H1 (cell line): ENCODE measurements around the gene C8B. TPM values are rescaled to one million over a fixed set of nuclear protein-coding genes. Genes with fewer than 3 reads are reported as not detected.

Experiments
- CTCF ChIA-PET: fragments of 300-600 bp; sonication (Branson Sonifier 250); formaldehyde crosslinking; loops from one replicate; lab custom pipeline; 2021; ENCODE audit not compliant: partially characterized antibody; lab: Charles Lee
- POLR2A ChIA-PET: fragments of 300-600 bp; sonication (Branson Sonifier 250); formaldehyde crosslinking; loops from one replicate; lab custom pipeline; 2021; ENCODE audit warnings: inconsistent platforms; ENCODE audit not compliant: partially characterized antibody; lab: Charles Lee
- DNase-seq, 2 experiments: peaks; one replicate each; pipeline versions ENCODE4 v3.0.0 to v3.0.0-alpha.2; 2010 to 2022; ENCODE audit warnings: low spot score in 2 of 2, low read depth in 1 of 2, mixed read lengths in 1 of 2
- FAIRE-seq: peaks from 2 replicates; lab custom pipeline; 2011; peaks lifted over from hg19 to GRCh38; lab: Jason Lieb, UNC
- H2AFZ ChIP-seq: 2 replicates; pipeline ENCODE4 v1.8.1; 2012; ENCODE audit warnings: low read length, inconsistent platforms
- H2AK5ac ChIP-seq: 2 replicates; pipeline ENCODE4 v1.6.1; 2013; ENCODE audit warnings: low read depth, low read length
- H2BK120ac ChIP-seq: replicated peaks from 2 replicates; pipeline ENCODE3; 2013; ENCODE audit warnings: low read depth, low read length, inconsistent platforms
- H2BK12ac ChIP-seq: 2 replicates; pipeline ENCODE4 v1.6.1; 2013; ENCODE audit warnings: low read depth, low read length
- H2BK15ac ChIP-seq: 2 replicates; pipeline ENCODE4 v1.6.1; 2013; ENCODE audit warnings: low read length
- H2BK20ac ChIP-seq: 2 replicates; pipeline ENCODE4 v1.6.1; 2013; ENCODE audit warnings: low read length
- H2BK5ac ChIP-seq: 2 replicates; pipeline ENCODE4 v1.6.1; 2013; ENCODE audit warnings: low read depth, low read length
- H3K14ac ChIP-seq: 2 replicates; pipeline ENCODE4 v1.6.1; 2013; ENCODE audit warnings: inconsistent platforms; ENCODE audit not compliant: insufficient read length
- H3K18ac ChIP-seq: 2 replicates; pipeline ENCODE4 v1.6.1; 2013; ENCODE audit warnings: low read length; ENCODE audit errors: extremely low read depth
- H3K23ac ChIP-seq: 2 replicates; pipeline ENCODE4 v1.6.1; 2013; ENCODE audit warnings: inconsistent platforms; ENCODE audit not compliant: insufficient read length
- H3K23me2 ChIP-seq: 2 replicates; pipeline ENCODE4 v1.6.1; 2013; ENCODE audit warnings: low read depth, low read length
- H3K27ac ChIP-seq: 2 replicates; pipeline ENCODE4 v1.6.1; 2011; ENCODE audit warnings: low read depth, low read length, inconsistent platforms
- H3K27me3 ChIP-seq, 4 experiments: replicated peaks in 1 of 4; 1 replicate in 1 of 4; 2 replicates in 3 of 4; pipeline versions ENCODE4 v1.6.1 to v1.8.1; 2011 to 2013; ENCODE audit warnings: low read length in 3 of 4, mild to moderate bottlenecking in 3 of 4, inconsistent platforms in 2 of 4, mixed read lengths in 2 of 4, moderate library complexity in 1 of 4; ENCODE audit not compliant: control insufficient read depth in 3 of 4, insufficient read depth in 3 of 4; ENCODE audit errors: extremely low read depth in 1 of 4
- H3K36me3 ChIP-seq, 4 experiments: 2 replicates each; pipeline versions ENCODE4 v1.6.1 to v1.8.1; 2011 to 2013; ENCODE audit warnings: mild to moderate bottlenecking in 4 of 4, low read length in 3 of 4, moderate library complexity in 2 of 4, control low read depth in 1 of 4, inconsistent platforms in 1 of 4; ENCODE audit not compliant: insufficient read depth in 4 of 4, control insufficient read depth in 2 of 4
- H3K4ac ChIP-seq: replicated peaks from 2 replicates; pipeline ENCODE3; 2013; ENCODE audit warnings: low read length, low read depth, mixed read lengths, inconsistent platforms; ENCODE audit not compliant: insufficient read length
- H3K4me1 ChIP-seq, 4 experiments: replicated peaks in 1 of 4; 1 replicate in 1 of 4; 2 replicates in 3 of 4; pipeline versions ENCODE4 v1.6.1 to v1.8.1; 2011 to 2013; ENCODE audit warnings: low read length in 3 of 4, inconsistent platforms in 2 of 4, mixed read lengths in 1 of 4; ENCODE audit not compliant: insufficient read depth in 4 of 4, control insufficient read depth in 3 of 4
- H3K4me2 ChIP-seq, 2 experiments: 2 replicates each; pipeline versions ENCODE4 v1.6.1 to v1.8.1; 2011 to 2013; ENCODE audit warnings: low read depth in 2 of 2, low read length in 2 of 2, control low read depth in 1 of 2, inconsistent platforms in 1 of 2, mild to moderate bottlenecking in 1 of 2; ENCODE audit not compliant: insufficient read depth in 1 of 2
- H3K4me3 ChIP-seq, 4 experiments: fragments of 200-600, 300-600 bp in 1 of 4; sonication (generic), shearing (Covaris generic), sonication (Bioruptor Twin) in 1 of 4; 2 replicates each; pipeline versions ENCODE4 v1.5.1 to v1.8.1; 2011 to 2016; ENCODE audit warnings: low read length in 4 of 4, low read depth in 3 of 4, control low read depth in 2 of 4, inconsistent platforms in 2 of 4, mild to moderate bottlenecking in 2 of 4, mixed read lengths in 1 of 4, moderate library complexity in 1 of 4; ENCODE audit not compliant: insufficient read depth in 2 of 4; ENCODE audit errors: extremely low read depth in 1 of 4
- H3K56ac ChIP-seq: replicated peaks from 2 replicates; pipeline ENCODE3; 2013; ENCODE audit warnings: low read depth, mild to moderate bottlenecking, mixed read lengths, low read length, inconsistent platforms; ENCODE audit not compliant: insufficient read length
- H3K79me1 ChIP-seq: 2 replicates; pipeline ENCODE4 v1.6.1; 2013; ENCODE audit warnings: low read depth, low read length, control low read depth
- H3K79me2 ChIP-seq, 2 experiments: 2 replicates each; pipeline versions ENCODE4 v1.6.1 to v1.8.1; 2012 to 2013; ENCODE audit warnings: low read length in 2 of 2, mild to moderate bottlenecking in 2 of 2, inconsistent platforms in 1 of 2; ENCODE audit not compliant: insufficient read depth in 2 of 2, control insufficient read depth in 1 of 2
- H3K9ac ChIP-seq, 4 experiments: replicated peaks in 1 of 4; 1 replicate in 1 of 4; 2 replicates in 3 of 4; pipeline versions ENCODE4 v1.6.1 to v1.8.1; 2011 to 2013; ENCODE audit warnings: low read depth in 3 of 4, low read length in 3 of 4, control low read depth in 2 of 4, mild to moderate bottlenecking in 2 of 4, moderate library complexity in 2 of 4, inconsistent platforms in 1 of 4; ENCODE audit errors: extremely low read depth in 1 of 4
- H3K9me3 ChIP-seq, 2 experiments: 2 replicates each; pipeline versions ENCODE4 v1.6.1 to v1.8.1; 2012 to 2013; ENCODE audit warnings: mild to moderate bottlenecking in 2 of 2, moderate library complexity in 2 of 2, control low read depth in 1 of 2, inconsistent platforms in 1 of 2, low read depth in 1 of 2, low read length in 1 of 2, mixed read lengths in 1 of 2; ENCODE audit not compliant: insufficient read depth in 2 of 2
- H4K20me1 ChIP-seq, 2 experiments: replicated peaks in 1 of 2; 2 replicates each; pipeline versions ENCODE3 to v1.8.1; 2011 to 2013; ENCODE audit warnings: inconsistent platforms in 2 of 2, low read length in 2 of 2, mild to moderate bottlenecking in 1 of 2; ENCODE audit not compliant: insufficient read depth in 2 of 2, control insufficient read depth in 1 of 2
- H4K5ac ChIP-seq: 2 replicates; pipeline ENCODE4 v1.6.1; 2013; ENCODE audit warnings: low read length, low read depth, mixed read lengths, inconsistent platforms; ENCODE audit not compliant: insufficient read length
- H4K8ac ChIP-seq: 2 replicates; pipeline ENCODE4 v1.8.0; 2013; ENCODE audit warnings: mild to moderate bottlenecking, moderate library complexity, low read length, inconsistent platforms; ENCODE audit not compliant: insufficient read depth; ENCODE audit errors: extremely low read depth
- H4K91ac ChIP-seq: replicated peaks from 2 replicates; pipeline ENCODE3; 2013; ENCODE audit warnings: low read length, mixed read lengths, inconsistent platforms; ENCODE audit not compliant: insufficient read length
- CREB1 ChIP-seq: IDR thresholded peaks from 2 replicates; pipeline ENCODE4 v1.6.1; 2012; ENCODE audit warnings: inconsistent platforms
- HDAC2 ChIP-seq, 2 experiments: fragments of 300-600 bp in 1 of 2; sonication (generic) in 1 of 2; IDR thresholded peaks; 2 replicates each; pipeline ENCODE4 v1.6.1; 2011 to 2012; ENCODE audit warnings: low read depth in 2 of 2, low read length in 2 of 2, mild to moderate bottlenecking in 2 of 2, moderate library complexity in 2 of 2, borderline replicate concordance in 1 of 2, inconsistent platforms in 1 of 2
- WGBS, 2 experiments: shearing (Covaris generic) in 1 of 2; methylation state at CpG; one replicate each; pipeline versions ENCODE4 v1.1.6 to v1.1.7; 2013 to 2015; ENCODE audit warnings: low lambda C conversion rate in 2 of 2, mixed read lengths in 2 of 2, inconsistent platforms in 1 of 2, low coverage in 1 of 2, missing lambda C conversion rate in 1 of 2; ENCODE audit not compliant: insufficient replicate concordance in 2 of 2, insufficient coverage in 1 of 2, insufficient read length in 1 of 2; ENCODE audit errors: extremely low coverage in 1 of 2, missing lambda C conversion rate in 1 of 2; 5-methylcytosine and 5-hydroxymethylcytosine counted together
- polyA plus RNA-seq, 7 experiments: library from polyadenylated mRNA; depleted of rRNA in 3 of 7; stranded (reverse) in 5 of 7; unstranded in 2 of 7; fragments of >200 nt in 5 of 7; fragments of 200-250 nt in 2 of 7; gene quantifications; 1 replicate in 5 of 7; 2 replicates in 1 of 7; 4 replicates in 1 of 7; pipeline versions ENCODE4 v1.2.1 to v1.2.3, GENCODE V29; 2011 to 2013; ENCODE audit warnings: missing spikeins in 2 of 7, mixed read lengths in 2 of 7
- total RNA-seq: library from RNA; stranded (reverse); fragmentation: NEBNext Ultra II Directional; extraction: Animal tissue kit (Norgen Biotek cat#: 25700); gene quantifications from 2 replicates; pipeline ENCODE4 v1.2.1, GENCODE V29; 2021

Gene C8B
- total and polyA plus RNA-seq, 2 of the 8 experiments (the other 6 are each of a cell fraction or from before 2014, with no cell fraction given) = not detected

DNA sequence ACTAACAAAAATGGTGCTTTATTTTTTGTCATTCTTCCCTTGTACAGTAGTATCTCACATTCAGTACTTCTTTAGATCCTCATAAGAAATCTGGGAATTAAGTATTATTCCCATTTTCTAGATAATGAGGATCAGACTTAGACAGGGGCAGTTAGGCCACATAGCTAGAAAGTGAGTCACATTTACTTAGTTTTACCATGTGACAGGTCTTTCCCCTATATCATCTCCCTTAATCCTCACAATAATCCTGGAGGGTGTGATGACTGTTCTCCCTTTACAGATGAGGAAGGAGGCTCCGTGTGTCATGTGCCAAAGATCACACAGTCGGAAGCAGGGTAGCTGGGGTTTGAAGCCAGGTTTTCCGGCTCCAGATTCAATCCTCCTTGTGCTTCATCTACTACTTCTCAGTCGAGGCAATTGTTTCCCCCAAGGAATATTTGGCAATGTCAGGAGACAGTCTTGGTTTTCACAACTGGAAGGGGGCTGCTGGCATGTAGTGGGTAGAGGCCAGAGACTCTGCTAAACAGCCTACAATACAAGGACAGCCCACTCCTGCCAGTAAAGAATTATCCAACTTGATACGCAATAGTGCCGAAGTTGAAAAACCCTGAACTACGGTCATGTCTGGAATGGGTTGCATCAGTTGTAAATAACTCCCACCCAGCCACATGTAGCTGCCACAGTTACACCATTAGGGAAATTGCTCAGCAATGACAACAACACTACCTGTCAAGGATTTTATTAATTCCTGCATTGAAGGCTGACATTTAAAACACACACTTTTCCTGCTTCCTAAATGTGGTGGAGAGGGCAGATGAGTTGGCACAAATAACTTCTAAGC lies 54.5 kb downstream of the C8B start:
- H2AFZ ChIP-seq = no peak overlapping the region
- H2BK20ac ChIP-seq = no peak overlapping the region
- no peak overlapping the region for H4K5ac ChIP-seq
- H2AK5ac ChIP-seq = no peak overlapping the region
- H3K56ac ChIP-seq = no peak overlapping the region
- no peak overlapping the region for H2BK12ac ChIP-seq
- no peak overlapping the region for H2BK15ac ChIP-seq
- no peak for TF ChIP-seq CREB1
- TF ChIP-seq HDAC2 (IDR thresholded peaks at IDR 0.05; ENCODE audit: borderline replicate concordance in 1 of 2, low read depth in 2 of 2, low read length in 2 of 2) = no peak
- no peak overlapping the region for H3K27ac ChIP-seq
- H3K4me3 ChIP-seq = no peak overlapping the region
- DNase-seq (no peak), FAIRE-seq (no peak)
- H2BK5ac ChIP-seq = no peak overlapping the region
- H3K27me3 ChIP-seq = no peaks in the 10 kb centered on the region; a peak in 1 of 7 replicates
- no peak overlapping the region for H3K23ac ChIP-seq
- H3K36me3 ChIP-seq = no peaks in the 10 kb centered on the region
- no peak overlapping the region for H4K8ac ChIP-seq
- no peak overlapping the region for H3K14ac ChIP-seq
- no peak overlapping the region for H3K4me2 ChIP-seq
- no peaks in the 10 kb centered on the region for H3K79me1 ChIP-seq
- no peak overlapping the region for H3K4ac ChIP-seq
- H4K20me1 ChIP-seq = no peaks in the 10 kb centered on the region
- H2BK120ac ChIP-seq = no peak overlapping the region
- H4K91ac ChIP-seq = no peak overlapping the region
- H3K18ac ChIP-seq = no peak overlapping the region
- ChIA-PET POLR2A (no interaction called here), CTCF (no interaction called here)
- WGBS, 2 experiments = 86% methylated on average over 7 of the region's 7 CpGs; no CpG with 5 or more reads in 1 of the 2 experiments
- no peaks in the 10 kb centered on the region for H3K23me2 ChIP-seq
- H3K79me2 ChIP-seq = no peaks in the 10 kb centered on the region
- H3K9me3 ChIP-seq = no peaks in the 10 kb centered on the region
- no peak overlapping the region for H3K9ac ChIP-seq
- H3K4me1 ChIP-seq = no peaks in the 10 kb centered on the region
